GM19468 (cell line): Measurements from ENCODE around the gene ENTPD8.
"Not testable (repeated sequence)": the region's sequence is repeated elsewhere in the genome, so short reads cannot be mapped to it uniquely, and the experiment has no call there.

Experiments used
- ATAC-seq: cut with Tn5 transposase; IDR thresholded peaks from one replicate; pipeline ENCODE4 v1.9.1; 2021; ENCODE audit warnings: mild to moderate bottlenecking, moderate library complexity, moderate number of reproducible peaks; ENCODE audit not compliant: unreplicated experiment; ENCODE audit errors: extremely low read depth

The ENTPD8 gene

GRCh38 chr9:137386507-137387113 is 54.5 kb downstream of the ENTPD8 start:
- not testable (repeated sequence) for ATAC-seq

- ATAC-seq = no peak
These were observed 56.0 kb downstream of the ENTPD8 start for GRCh38 chr9:137385061-137385655.
